LNCaP clone FGC (cell line): ENCODE measurements around the gene SRMS.

Experiments used
- DNase-seq: peaks from one replicate; pipeline ENCODE4 v3.0.0-alpha.2; 2011; ENCODE audit warnings: low read depth
- H3K4me3 ChIP-seq: 2 replicates; pipeline ENCODE4 v1.5.1; 2011; ENCODE audit warnings: mild to moderate bottlenecking, low read depth, low read length, control low read depth
- TF ChIP-seq, protein P1 (sequence below): IDR thresholded peaks from 2 replicates; pipeline ENCODE4 v1.5.1; 2012; ENCODE audit warnings: mild to moderate bottlenecking; ENCODE audit not compliant: control insufficient read depth, insufficient read depth; ENCODE audit errors: extremely low read depth

Gene SRMS

DNA sequence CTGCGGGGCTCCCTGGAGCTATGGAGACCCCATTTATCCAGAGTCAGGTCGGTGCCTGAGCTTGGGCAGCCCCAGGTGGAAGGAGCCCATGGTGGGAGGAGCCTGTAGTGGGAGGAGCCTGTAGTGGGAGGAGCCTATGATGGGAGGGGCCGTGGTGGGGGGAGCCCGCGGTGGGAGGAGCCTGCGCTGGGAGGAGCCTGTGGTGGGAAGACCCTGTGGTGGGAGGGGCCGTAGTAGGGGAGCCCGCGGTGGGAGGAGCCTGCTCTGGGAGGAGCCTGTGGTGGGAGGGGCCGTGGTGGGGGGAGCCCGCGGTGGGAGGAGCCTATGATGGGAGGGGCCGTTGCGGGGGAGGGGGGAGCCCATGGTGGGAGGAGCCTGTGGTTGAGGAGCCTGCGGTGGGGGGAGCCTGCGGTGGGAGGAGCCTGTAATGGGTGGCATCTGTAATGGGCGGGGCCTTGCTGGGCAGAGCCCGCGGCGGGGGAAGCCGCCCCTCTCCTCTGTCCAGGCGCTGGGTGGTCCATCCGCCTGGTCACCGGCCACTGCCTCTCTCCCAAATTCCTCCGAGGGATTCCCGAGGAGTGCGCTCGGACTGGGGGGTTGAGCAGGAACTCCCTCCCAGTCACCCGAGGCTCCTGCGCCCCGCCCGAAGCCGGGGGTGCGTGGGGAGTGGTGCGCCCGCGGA, 5.8 kb upstream of the SRMS start:
- TF ChIP-seq, protein P1, sequence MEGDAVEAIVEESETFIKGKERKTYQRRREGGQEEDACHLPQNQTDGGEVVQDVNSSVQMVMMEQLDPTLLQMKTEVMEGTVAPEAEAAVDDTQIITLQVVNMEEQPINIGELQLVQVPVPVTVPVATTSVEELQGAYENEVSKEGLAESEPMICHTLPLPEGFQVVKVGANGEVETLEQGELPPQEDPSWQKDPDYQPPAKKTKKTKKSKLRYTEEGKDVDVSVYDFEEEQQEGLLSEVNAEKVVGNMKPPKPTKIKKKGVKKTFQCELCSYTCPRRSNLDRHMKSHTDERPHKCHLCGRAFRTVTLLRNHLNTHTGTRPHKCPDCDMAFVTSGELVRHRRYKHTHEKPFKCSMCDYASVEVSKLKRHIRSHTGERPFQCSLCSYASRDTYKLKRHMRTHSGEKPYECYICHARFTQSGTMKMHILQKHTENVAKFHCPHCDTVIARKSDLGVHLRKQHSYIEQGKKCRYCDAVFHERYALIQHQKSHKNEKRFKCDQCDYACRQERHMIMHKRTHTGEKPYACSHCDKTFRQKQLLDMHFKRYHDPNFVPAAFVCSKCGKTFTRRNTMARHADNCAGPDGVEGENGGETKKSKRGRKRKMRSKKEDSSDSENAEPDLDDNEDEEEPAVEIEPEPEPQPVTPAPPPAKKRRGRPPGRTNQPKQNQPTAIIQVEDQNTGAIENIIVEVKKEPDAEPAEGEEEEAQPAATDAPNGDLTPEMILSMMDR: no peak
- H3K4me3 ChIP-seq: peak overlapping the region; percentile 31
- no peak for DNase-seq

- H3K4me3 ChIP-seq: no peak overlapping the region
- TF ChIP-seq, protein P1: no peak
- no peak for DNase-seq
Observed at GRCh38 chr20:63552481-63553249, 5.1 kb upstream of the SRMS start.

DNA sequence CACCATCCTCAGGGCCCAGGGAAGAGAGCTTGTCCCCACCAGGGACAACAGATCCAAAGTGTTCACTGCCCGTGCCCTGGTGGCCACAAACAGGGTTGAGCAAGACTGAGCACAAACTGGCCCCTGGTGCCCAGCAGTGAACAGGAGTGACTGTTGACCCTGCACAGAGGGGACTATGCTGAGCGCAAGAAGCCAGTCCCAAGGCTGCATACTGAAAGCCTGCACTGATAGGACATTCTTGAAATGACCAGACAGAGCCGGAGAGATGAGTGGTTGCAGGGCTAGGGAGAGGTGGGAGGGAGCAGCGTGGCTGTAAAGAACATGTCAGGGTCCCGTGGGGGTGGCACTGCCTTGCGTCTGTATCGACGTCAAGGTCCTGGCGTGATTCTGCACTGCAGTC, 3.5 kb upstream of the SRMS start:
- no peak for DNase-seq
- TF ChIP-seq, protein P1: no peak
- no peak overlapping the region for H3K4me3 ChIP-seq

DNA sequence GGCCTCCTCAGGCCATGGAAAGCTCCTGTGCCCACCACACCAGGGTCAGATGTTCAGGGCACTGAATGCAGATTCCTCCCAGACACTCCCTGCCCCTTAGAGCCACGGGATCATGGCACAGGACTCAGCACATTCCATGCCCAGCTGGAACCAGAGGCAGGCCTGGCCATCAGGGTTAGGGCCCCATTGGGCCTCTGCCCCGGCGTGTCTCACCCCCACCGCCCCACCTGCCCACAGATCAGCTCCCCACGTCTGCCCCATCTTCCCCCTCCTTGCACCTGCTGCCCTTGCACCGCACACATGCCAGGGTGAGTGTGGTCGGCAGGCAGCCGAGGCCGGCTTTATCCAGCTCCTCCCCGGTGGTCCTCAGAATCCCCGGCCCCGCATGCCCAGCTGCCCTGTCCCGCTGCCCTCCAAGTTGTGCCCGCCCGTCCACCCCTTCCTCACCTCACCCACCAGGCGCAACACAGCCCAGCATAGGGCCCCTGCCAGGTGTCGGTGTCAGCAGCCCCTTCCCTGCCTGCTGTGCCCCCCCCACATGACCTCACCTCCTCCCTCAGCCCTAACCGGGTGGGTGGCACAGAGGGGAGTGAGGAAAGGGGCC, 2.2 kb upstream of the SRMS start:
- DNase-seq: no peak
- TF ChIP-seq, protein P1: no peak
- H3K4me3 ChIP-seq: no peak overlapping the region

- DNase-seq: no peak
- TF ChIP-seq, protein P1: no peak
- H3K4me3 ChIP-seq: no peak overlapping the region
Observed at GRCh38 chr20:63549019-63549418, 1.5 kb upstream of the SRMS start.

GRCh38 chr20:63548542-63548941, 993 bp upstream of the SRMS start:
- H3K4me3 ChIP-seq: no peak overlapping the region
- DNase-seq: no peak
- TF ChIP-seq, protein P1: no peak
